GM18909 (cell line): ENCODE results near the gene CDC42BPB.

Experiments
- ATAC-seq: cut with Tn5 transposase; IDR thresholded peaks from one replicate; pipeline ENCODE4 v1.9.1; 2021; ENCODE audit warnings: mild to moderate bottlenecking; ENCODE audit not compliant: unreplicated experiment, poor library complexity

CDC42BPB gene

GRCh38 chr14:103073876-103074728, 16.8 kb upstream of the CDC42BPB start:
- ATAC-seq, result no peak

- ATAC-seq, result no peak
These were observed 16.1 kb upstream of the CDC42BPB start for GRCh38 chr14:103073367-103073875.

- no peak for ATAC-seq
These were observed 15.4 kb upstream of the CDC42BPB start for GRCh38 chr14:103072595-103073366.

- no peak for ATAC-seq
These were observed 14.3 kb upstream of the CDC42BPB start for GRCh38 chr14:103071544-103072251.

DNA sequence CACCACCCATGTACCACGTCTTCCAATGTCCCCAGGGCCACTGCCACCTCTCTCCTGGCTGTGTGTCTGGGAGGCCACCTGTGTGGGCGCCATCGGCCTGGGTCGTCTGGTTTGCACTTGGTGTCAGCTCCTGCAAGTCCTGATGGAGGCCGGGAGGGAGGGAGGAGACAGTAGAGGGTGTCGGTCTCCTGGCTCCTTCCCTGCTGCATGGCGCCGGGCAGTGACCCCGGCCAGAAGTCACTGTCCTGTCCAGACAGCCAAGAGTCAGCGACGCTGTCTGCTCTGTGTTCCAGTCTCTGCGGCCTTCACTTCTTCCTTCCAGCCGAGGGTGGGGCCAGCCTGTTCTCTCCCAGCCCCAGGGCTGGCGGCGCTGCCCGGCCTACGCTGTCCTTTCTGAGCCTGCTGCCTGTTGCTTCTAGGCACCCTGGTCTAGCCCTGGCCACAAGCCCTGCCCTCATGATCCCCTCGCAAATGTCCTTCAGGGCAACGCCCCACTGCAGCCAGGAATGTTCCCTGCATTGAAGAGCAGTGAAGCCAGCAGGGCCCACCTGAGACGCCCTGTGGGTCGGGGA, 13.7 kb upstream of the CDC42BPB start:
- ATAC-seq, result no peak

DNA sequence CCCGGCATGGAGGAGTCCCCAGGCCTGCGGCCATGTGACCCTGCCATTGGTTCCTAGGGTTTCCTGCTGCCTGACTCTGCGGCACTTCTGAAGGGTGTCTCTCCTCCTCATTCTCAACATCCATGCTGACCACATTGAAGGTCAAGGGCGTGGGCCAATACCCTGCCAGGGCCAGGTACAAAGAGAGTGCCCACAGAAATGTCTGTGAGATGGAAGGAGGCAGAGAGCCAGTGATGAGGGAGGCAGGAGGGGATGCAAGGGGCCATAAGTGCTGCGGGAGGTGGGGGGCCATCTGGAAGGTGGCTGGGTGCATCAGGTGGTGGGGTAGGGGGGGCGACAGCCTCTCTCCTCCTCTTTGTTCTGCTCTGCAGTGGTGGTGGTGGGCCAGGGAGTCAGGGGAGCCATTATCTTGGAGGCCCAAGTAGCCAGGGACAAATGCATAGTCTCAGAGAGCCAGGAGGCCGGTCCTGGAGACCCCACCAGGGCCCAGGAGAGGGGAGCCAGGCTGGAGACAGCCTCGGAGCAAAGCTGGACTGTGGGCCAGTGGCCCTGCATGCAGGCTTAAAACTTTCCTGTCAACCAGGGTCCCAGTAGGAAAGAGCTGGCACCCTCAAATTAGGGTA, 13.0 kb upstream of the CDC42BPB start:
- no peak for ATAC-seq

- no peak for ATAC-seq
These were observed 11.2 kb upstream of the CDC42BPB start for GRCh38 chr14:103068351-103069073.

GRCh38 chr14:103067231-103067954, 10.0 kb upstream of the CDC42BPB start:
- ATAC-seq, result no peak

DNA sequence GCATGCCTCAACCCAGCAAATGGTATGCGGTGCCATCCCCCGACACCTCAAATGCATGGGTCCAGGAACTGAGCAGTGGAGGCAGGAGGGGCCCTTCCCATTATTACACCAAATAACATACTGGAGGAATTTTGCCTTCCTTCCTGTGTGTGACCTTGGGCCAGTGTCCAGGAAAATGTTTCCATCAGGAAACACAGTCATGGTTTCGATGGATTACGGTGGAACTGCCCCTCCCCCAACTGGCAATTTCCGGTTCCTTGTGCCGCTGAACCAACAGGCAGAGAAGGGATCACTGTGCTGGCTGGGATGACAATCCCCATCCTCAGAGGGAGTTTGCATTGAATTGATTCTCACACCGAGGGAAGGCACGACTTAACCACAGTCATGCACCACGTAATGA, 9.1 kb upstream of the CDC42BPB start:
- ATAC-seq, result no peak

DNA sequence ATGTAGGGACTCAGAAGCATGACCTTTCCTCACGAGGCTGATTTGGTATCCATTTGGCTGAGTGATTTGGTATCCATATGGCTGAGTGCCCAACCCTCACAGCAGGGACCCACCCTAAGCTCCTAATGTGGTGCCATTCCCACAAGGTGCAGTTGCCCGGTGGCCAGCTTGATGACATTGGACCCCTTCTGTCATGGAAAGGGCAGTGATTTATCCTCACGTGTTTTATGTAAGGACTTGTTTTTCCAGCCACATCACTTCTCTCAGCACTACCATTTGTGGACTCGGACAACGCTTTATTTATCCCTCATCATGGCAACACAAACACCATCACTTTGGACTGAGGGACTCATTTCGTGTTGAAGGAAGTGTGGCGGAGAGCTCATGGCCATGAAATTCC, 8.5 kb upstream of the CDC42BPB start:
- ATAC-seq, result no peak

- ATAC-seq, result no peak
These were observed 7.6 kb upstream of the CDC42BPB start for GRCh38 chr14:103064978-103065377.

DNA sequence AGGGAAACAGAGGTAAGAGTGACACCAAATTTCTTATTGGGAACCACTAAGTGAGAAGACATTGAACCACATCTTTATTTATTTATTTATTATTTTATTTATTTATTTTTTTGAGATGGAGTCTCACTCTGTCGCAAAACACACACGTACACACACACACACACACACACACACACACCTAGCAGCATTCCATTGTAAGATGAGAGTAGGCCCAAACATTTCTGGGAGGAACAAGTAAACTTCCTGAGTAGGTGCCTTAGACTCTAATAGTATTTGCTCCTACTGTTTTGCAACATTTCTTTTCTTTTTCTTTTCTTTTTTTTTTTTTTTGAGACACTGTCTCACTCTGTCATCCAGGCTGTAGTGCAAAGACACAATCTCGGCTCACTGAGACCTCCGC, 7.1 kb upstream of the CDC42BPB start:
- ATAC-seq, result no peak

DNA sequence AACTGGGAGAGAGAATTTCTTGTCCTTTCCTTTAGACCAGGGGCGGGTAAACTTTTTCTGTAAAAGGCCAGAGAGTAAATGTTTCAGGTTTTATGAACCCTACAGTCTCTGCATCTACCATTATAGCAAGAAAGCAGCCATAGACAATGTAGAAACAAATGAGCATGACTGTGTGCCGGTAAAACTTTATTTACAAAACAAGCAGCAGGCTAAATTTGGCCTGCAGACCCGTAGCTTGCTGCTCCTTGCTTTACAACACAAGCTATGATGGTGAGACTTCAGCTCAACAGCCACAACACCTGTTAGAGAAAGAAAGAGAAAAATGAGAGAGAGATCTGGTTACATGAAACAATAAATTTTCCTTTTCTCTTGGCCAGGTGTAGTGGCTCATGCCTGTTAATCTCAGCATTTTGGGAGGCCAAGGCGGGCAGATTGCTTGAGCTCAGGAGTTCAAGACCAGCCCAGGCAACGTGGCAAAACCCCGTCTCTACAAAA, 4.2 kb upstream of the CDC42BPB start:
- no peak for ATAC-seq

DNA sequence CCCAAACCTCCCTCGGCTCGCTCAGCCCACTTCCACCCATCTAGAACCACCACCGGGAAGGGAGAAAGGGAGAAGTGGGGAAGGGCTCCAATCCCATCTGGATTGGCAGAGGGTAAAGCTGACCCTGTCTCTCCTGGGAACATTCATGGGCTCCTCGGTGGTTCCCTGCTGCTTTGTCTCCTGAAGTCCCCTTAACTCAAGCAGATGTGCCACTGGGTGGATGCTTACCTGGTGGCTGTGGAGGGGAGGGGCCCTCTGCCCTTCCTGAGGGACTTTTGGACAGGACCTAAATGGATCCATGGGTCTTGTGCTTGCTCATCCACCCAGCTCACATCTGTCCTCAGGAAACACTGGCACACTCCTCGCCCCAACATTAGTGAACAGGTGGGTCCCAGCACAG, 2.2 kb upstream of the CDC42BPB start:
- no peak for ATAC-seq

DNA sequence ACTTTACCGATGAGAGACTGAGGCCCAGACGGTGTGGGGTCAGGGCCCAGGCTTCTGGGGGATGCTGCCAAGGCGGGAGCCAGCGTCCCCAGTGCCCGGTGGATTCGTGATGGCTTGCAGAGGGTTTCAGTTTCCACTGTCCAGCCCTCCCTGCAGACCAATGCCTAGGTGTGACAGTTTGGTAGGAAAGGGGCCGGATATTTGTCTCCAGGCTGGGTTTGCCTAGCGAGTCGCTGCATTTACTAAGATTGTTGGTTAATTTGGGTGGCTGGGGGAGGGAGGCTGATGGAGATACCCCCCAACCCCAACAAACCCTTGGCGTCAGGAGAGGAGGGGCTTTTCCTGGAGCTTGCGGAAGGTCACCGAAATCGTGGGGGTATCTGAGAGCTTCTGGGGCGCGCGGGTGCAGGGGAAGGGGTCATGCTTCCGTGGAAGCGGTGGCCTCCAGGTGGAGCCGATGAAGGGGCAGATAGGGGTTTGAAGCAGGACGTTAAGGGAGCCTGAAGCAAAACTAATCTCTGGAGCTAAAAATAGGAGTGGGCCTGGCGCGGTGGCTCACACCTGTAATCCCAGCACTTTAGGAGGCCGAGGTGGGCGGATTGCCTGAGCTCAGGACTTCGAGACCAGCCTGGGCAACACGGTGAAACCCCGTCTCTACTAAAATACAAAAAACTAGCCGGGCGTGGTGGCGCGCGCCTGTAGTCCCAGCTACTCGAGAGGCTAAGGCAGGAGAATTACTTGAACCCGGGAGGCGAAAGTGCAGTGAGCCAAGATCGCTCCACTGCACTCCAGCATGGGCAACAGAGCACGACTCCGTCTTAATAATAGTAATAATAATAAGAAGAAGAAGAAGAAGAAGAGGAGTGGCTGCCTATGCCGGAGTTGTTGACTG, 1.1 kb upstream of the CDC42BPB start:
- ATAC-seq, result no peak

DNA sequence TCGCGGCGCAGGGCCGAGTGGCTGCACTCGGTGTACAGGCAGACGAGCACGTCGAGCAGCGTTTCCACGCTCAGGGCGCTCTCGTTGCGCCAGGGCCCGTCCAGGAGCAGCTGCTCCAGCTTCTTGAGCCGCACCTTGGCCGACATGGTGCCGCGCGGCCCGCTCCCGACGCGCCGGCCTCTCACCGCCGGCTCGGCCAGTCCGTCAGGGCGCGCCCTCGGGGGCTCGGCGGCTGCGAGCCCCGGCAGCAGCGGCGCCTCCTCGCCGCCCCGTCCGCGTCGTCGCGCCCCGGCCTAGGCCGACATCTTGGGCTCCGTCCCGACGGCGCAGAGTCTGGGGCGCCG, 349 bp downstream of the CDC42BPB start:
- ATAC-seq, result no peak

GRCh38 chr14:103056322-103057027, 874 bp downstream of the CDC42BPB start:
- ATAC-seq, result no peak
